ENCODE data around the gene GOLGA6D. TPM values are rescaled to one million over a fixed set of nuclear protein-coding genes. Genes with fewer than 3 reads are reported as not detected.
"Not testable (repeated sequence)": the region's sequence is repeated elsewhere in the genome, so short reads cannot be mapped to it uniquely, and the experiment has no call there.

GOLGA6D gene
- total and polyA plus RNA-seq, 8 donors = 0.13 to 0.47 (median 0.24) TPM; not detected in 2

- DNase-seq (no peak), ATAC-seq (no peak)
- H3K9me3 ChIP-seq = no peaks in the 10 kb centered on the region
- H3K27ac ChIP-seq = peak overlapping the region; percentile 39 to 73
- intact Hi-C loops (cut with DNase I) = no loop called here
- H3K4me3 ChIP-seq = peak overlapping the region; percentile 81 to 94
- peaks cover 0 to 20% of the 10 kb centered on the region in 2 donors for H3K36me3 ChIP-seq
- H3K27me3 ChIP-seq = no peaks in the 10 kb centered on the region
- H3K4me1 ChIP-seq = peaks cover 0 to 17% of the 10 kb centered on the region in 2 donors
- TF ChIP-seq CTCF (IDR thresholded peaks at IDR 0.05) = no peak
Observed at GRCh38 chr15:75335313-75335704, 52.7 kb downstream of the GOLGA6D start.

- H3K4me3 ChIP-seq = peak within 1 kb of the TSS; percentile 81 to 94
- no peaks in the 10 kb centered on the region for H3K27me3 ChIP-seq
- peak within 1 kb of the TSS; percentile 39 to 73 for H3K27ac ChIP-seq
- H3K36me3 ChIP-seq = peaks cover 0 to 24% of the 10 kb centered on the region in 2 donors
- H3K9me3 ChIP-seq = no peaks in the 10 kb centered on the region
- intact Hi-C loops (cut with DNase I) = no loop called here
- ATAC-seq = peak; percentile 96
- peaks cover 0 to 17% of the 10 kb centered on the region in 2 donors for H3K4me1 ChIP-seq
- peak; percentile 90 to 95 (median 95) for DNase-seq
- no peak for TF ChIP-seq CTCF (IDR thresholded peaks at IDR 0.05)
Observed at GRCh38 chr15:75335705-75336355, 53.2 kb downstream of the GOLGA6D start, which contains the start of gene COMMD4. TSS of gene COMMD4 (plus strand) at chr15:75336063. CDS start at chr15:75336090, 27 bp downstream.

- peaks cover 0 to 34% of the 10 kb centered on the region in 2 donors for H3K36me3 ChIP-seq
- peaks cover 0 to 22% of the 10 kb centered on the region in 2 donors for H3K4me1 ChIP-seq
- ATAC-seq (no peak), DNase-seq (no peak)
- no peak overlapping the region for H3K4me3 ChIP-seq
- no peaks in the 10 kb centered on the region for H3K9me3 ChIP-seq
- TF ChIP-seq CTCF (IDR thresholded peaks at IDR 0.05) = no peak
- H3K27ac ChIP-seq = no peak overlapping the region
- intact Hi-C loops (cut with DNase I) = no loop called here
- no peaks in the 10 kb centered on the region for H3K27me3 ChIP-seq
Observed at GRCh38 chr15:75338661-75339240, 56.1 kb downstream of the GOLGA6D start.

GRCh38 chr15:75339531-75340240, 57.1 kb downstream of the GOLGA6D start:
- Histone ChIP-seq H3K27ac (no peak overlapping the region), H3K4me3 (no peak overlapping the region), H3K9me3 (no peaks in the 10 kb centered on the region), H3K36me3 (peaks cover 0 to 34% of the 10 kb centered on the region in 2 donors), H3K4me1 (peaks cover 0 to 28% of the 10 kb centered on the region in 2 donors), H3K27me3 (no peaks in the 10 kb centered on the region)
- intact Hi-C loops (cut with DNase I) = no loop called here
- no peak for ATAC-seq
- no peak for TF ChIP-seq CTCF (IDR thresholded peaks at IDR 0.05)
- no peak for DNase-seq

- Histone ChIP-seq H3K27me3 (peaks cover 0 to 16% of the 10 kb centered on the region in 2 donors), H3K9me3 (no peaks in the 10 kb centered on the region), H3K36me3 (peaks cover 0 to 34% of the 10 kb centered on the region in 2 donors), H3K4me1 (peaks cover 0 to 24% of the 10 kb centered on the region in 2 donors), H3K4me3 (no peak overlapping the region), H3K27ac (no peak overlapping the region)
- intact Hi-C loops (cut with DNase I) = no loop called here
- TF ChIP-seq CTCF (IDR thresholded peaks at IDR 0.05) = no peak
- ATAC-seq (no peak), DNase-seq (no peak)
Observed at GRCh38 chr15:75342221-75342620, 59.6 kb downstream of the GOLGA6D start.

- H3K4me3 ChIP-seq; H3K9me3 ChIP-seq; intact Hi-C loops (cut with DNase I); ATAC-seq; H3K27ac ChIP-seq: not testable (repeated sequence)
- peaks cover 0 to 34% of the 10 kb centered on the region in 2 donors for H3K27me3 ChIP-seq
- peaks cover 0 to 28% of the 10 kb centered on the region in 2 donors for H3K36me3 ChIP-seq
- H3K4me1 ChIP-seq = peaks cover 9 to 41% of the 10 kb centered on the region in 2 donors
- DNase-seq = peak in 1 of 4 donors; percentile 13
Observed at GRCh38 chr15:75343953-75344352, 61.3 kb downstream of the GOLGA6D start.
